ENCODE measurements around the gene TBC1D9.

GRCh38 chr4:140790171-140790570, 34.0 kb upstream of the TBC1D9 start:
- TF ChIP-seq MYBL2 (CRISPR knock-in tag; IDR thresholded peaks at IDR 0.05) (no peak), CTCF (IDR thresholded peaks at IDR 0.05) (no peak), FOXP1 (CRISPR knock-in tag; IDR thresholded peaks at IDR 0.05; ENCODE audit: borderline replicate concordance) (no peak), ZNF138 (CRISPR knock-in tag; conservative IDR thresholded peaks at IDR 0.05) (no peak), AR (CRISPR knock-in tag; IDR thresholded peaks at IDR 0.05) (no peak), ATF6 (CRISPR knock-in tag; IDR thresholded peaks at IDR 0.05) (no peak), HMGA2 (CRISPR knock-in tag; IDR thresholded peaks at IDR 0.05) (no peak), MLX (CRISPR knock-in tag; IDR thresholded peaks at IDR 0.05) (no peak), NR2C2 (CRISPR knock-in tag; IDR thresholded peaks at IDR 0.05) (no peak), PRDM15 (CRISPR knock-in tag; IDR thresholded peaks at IDR 0.05) (no peak)

Data from WTC11 (cell line).